HT-29 (cell line): ENCODE measurements around the gene LYSMD4. TPM values are rescaled to one million over a fixed set of nuclear protein-coding genes. Genes with fewer than 3 reads are reported as not detected.

Experiments
- DNase-seq: peaks from one replicate; pipeline ENCODE4 v3.0.0-alpha.2; 2015; ENCODE audit warnings: low spot score
- small RNA-seq: library from RNA; depleted of rRNA; stranded (forward); fragments of <200 nt; gene quantifications from one replicate; pipeline ENCODE3, GENCODE V24; 2014
- total RNA-seq: library from RNA; depleted of rRNA; stranded (reverse); fragments of >200 nt; shearing (Covaris generic); gene quantifications from 2 replicates; pipeline ENCODE4 v1.2.3, GENCODE V29; 2014; rRNA removed

The LYSMD4 gene
- total RNA-seq, 1 experiment from 2014 or later = 21.0 TPM

DNA sequence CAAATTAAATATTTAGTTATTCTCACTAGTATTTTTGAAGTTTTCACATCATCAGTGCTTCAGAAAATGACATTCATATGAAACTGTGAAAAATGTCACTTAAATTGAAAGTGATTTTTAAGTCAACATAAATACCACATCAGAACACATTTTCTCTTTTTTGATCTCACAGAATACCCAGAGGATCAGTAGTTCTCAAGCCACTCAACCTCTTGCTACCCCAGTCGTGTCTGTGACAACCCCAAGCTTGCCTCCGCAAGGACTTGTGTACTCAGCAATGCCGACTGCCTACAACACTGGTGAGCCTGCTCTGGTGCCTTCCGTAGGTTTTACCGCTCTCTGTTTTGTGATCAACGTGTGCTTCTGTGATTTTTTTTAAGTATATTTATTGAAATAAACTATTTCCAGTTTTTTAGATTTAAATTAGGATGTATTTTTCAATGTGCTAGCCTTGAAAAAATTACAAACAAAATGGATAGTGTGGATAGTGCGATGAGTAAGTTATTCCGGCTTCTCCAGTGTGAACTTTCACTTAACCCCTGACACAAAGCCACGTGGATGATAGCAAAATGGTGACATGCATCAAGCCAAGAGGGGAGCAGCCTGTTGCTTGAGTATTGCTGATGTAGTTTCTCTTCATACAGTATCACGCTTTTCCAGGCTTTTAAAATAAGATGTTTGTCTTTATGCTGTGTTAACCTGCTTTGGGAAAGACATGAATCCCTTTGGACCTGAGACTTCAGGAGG is 26.5 kb downstream of the LYSMD4 start:
- no peak for DNase-seq

DNA sequence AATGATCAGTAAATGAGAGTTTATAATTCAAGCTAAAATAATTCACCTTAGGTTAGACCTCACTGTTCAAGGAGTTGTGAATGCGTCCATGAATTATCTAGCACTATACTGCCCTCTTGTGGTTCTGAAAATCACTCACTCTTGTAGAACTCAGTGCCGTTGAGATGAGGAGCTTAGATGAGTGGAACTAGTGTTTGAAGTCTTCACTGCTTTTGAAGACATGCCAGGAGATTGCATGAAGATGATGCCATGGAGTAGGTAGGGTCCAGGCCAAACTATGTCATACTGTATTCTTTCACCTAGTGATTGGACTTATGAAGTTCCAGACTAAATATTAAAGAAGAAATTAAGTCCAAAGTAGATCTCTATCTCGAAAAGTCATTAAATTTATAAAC is 28.8 kb downstream of the LYSMD4 start:
- peak; percentile 96 for DNase-seq

DNA sequence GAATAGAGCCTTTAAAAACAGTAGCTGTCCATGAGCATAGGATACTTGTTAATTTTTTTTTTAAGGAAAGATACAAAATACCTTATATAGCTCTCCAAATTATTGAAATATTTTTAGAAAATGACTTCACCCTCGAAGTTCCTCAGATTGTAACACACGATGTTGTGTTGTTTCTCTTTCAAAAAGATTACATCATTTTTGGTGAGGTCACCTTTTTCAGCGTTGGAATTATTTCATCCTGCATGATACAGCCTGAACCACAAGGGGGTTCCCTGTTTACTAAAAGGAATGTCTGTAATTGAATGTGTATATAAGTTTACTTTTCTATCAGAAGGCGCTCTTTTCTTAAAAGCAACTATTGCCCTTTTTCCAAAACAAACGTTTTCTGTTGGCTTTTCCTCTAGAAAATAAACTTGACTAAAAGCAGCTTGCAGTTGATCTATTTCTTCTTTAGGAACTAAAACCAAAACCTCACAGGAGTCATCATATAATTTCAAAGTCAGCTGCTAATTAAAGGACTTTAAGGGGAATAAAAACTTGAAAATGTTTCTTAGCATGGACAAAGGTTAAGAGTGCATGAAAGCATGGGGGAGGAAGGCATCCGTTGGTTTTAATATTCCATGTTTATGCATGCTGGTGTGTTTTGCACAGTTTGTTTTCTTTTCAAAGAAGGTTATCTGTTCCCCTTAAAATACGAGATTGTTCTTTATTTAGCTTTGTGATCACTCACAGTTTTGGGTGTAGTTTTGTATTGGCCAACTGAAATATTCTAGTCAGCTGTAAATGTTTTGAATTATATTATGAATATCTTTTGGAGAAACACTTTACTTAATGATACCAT is 29.4 kb downstream of the LYSMD4 start:
- DNase-seq = peak; percentile 59

DNA sequence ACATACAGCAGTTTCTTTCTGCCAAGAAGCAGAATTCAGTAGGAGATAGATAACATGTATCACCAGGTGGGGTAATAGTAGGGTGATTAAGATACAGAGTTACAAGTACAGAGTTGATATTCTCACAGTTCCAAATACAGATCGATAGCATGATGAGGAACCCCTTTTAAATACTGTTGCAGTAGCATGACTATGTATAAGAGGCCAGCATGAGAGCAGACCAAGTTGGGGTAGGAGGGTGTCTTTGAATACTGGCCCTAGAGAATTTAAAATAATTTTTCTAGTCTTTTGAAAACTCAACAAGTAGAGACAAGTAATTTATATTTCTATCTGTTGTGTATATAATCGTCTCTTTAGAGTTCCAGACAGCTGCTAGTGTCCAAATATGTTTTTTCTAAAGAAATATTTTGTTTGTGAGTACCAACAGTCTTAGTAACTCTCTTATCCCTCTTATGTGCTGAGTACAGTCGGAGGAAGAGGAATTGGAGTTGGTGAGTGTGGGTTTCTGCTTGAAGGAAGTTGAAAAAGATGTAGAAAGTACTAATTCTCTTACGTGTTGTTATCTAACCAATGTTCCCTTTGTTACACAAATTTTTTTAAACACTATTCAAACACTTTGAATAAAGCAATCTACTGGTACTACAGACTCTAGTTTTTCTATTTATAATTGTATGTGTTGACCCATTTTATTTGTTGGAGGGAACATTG is 30.2 kb downstream of the LYSMD4 start:
- no peak for DNase-seq

DNA sequence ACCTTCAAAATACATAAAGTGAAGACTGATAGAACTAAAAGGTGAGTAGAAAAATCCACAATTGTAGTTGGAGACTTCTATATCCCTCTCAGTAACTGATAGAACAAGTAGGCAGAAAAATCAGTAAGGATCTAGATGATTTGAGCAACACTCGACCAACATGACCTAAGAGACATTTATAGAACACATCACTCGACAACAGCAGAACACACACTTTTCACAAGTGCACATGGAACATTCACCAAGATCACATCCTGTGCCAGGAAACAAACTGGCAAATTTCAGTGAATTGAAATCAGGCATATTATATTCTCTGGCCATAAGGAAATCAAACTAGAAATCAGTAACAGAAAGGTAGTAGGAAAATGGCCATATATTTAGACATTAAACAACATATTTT is 37.1 kb downstream of the LYSMD4 start:
- no peak for DNase-seq

DNA sequence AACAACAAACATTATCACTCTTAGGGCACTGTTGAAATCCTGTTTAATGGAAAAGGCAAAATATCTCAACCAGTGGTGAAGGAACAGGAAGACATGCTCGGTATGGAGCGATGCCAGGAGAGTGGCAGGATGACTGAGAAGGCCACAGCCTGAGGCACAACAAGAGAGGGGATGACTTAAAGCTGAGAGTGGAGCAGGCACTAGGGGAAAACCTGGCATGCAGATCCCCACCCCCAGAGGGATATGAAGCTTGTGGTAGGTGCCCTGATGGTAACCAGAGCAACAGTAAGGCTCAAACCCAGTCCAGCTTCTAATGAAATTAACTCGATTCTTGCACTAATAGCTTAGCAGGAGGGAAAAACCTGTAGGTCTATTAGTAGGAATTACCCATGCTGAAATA is 40.4 kb downstream of the LYSMD4 start:
- DNase-seq = no peak

DNA sequence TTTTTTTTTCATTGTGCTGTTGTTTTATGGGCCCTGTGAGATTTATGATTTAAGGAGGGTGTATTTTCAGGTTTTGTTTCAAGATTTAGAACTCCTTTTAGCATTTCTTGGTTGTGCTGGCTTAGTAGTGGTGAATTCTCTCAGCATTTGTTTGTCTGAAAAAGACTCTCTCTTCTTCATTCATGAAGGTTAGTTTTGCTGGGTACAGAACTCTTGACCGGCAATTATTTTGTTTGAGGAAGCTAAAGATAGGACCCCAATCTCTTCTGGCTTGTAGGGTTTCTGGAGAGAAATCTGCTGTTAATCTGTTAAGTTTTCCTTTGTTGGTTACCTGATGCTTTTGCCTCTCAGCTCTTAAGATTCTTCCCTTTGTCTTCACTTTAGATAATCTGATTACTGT is 46.9 kb downstream of the LYSMD4 start:
- no peak for DNase-seq

DNA sequence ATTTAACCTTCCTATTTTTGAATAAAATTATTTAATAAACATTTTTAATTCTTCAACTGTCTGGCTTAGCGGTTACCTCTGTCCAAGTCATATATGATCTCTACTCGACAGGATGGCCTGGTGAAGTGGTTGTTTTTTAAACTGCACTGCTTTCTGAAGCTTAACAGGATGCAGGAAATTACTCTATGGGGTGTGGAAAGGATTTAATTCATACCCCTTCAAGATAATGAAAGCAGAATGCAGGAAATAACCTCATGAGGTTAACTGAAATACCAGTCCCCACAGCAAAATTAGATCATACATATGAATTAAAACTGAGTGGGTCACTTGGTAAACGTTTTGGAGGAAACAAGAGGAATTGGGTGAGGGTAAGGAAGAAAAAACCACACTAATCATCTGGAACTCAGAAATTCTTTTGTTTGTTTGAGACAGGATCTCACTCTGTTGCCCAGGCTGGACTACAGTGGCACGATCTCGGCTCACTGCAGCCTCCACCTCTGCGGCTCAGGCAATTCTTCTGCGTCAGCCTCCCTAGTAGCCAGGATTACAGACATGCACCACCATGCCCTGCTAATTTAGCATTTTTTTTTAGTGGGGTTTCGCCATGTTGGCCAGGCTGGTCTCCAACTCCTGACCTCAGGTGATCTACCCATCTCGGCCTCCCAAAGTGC is 50.1 kb downstream of the LYSMD4 start:
- no peak for DNase-seq

DNA sequence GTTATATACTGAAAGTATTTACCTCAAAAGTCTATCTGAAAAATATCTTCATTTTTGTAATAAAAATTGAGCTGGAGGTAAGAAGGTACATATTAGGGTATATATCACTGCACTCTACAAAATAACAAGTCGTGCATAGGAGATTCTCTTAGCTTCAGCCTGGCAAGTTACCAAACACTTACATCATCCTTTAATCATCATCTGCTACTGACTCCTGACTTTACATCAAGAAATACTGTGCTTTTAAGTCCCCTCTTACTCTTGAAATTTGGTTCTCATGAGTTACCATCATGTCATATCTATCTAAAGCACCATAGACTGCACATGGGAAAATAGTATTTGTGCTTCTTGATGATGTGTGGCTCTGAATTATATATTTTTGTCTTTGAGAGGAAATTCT is 50.8 kb downstream of the LYSMD4 start:
- no peak for DNase-seq

DNA sequence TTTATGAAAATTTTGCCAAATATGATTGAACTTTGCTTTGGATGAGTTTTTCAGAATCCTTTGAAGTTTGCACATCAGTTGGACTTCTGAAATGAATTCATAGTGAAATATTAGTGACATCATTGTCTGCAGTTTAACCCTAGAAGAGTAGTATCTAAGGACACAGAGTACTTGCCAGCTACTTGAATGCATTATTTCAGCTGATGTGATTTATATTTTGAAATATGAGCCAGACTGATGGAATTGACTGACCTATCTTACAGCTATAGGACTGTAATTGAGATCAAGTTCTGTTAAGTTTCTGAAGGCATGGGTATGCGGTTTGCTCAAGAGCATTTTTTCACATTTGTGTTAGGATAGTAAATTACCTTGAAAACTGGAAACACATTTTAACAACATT is 51.2 kb downstream of the LYSMD4 start:
- DNase-seq = no peak

DNA sequence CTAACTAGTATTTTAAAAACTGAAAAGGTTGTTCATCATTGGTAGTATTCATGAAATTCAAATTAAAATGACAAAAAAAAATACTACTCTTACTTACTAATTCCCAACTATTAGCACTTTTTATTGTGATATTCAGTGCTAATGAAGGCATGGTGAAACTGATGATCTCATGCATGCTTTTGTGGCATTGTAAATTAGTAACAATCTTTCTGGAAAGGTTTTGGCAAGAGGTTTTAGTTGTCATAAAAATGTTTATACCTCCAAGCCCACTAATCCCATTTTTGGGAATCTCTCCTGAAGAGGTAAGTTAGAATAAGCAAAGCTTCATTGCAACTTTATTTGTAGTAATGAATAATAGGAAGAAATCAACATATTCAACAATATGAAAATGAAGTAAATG is 53.0 kb downstream of the LYSMD4 start:
- DNase-seq = no peak

DNA sequence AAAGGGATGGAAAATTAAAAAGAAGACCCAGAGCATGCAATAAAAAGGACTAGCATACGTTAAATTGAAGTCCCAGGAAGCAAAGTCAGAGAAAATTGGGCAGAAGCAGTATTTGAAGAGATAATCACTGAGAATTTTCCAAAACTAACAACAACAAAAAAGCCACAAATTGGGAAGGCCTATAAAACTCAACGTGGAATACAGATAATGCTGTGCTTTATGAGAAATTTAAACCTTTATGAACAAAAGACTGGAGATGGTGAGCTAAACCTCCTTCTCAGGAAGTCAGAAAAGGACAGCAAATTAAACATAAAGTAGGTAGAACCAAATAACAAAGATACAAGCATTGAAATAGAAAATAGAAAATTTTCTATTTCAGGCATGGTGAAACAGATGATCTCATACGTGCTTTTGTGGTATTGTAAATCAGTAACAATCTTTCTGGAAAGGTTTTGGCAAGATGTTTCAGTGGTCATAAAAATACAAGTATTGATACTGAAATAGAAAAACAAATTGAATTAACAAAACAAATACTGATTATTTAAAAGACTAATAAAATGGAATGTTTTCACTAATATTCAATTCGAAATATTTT is 55.6 kb downstream of the LYSMD4 start:
- no peak for DNase-seq

Small RNA genes within 50 kb of the gene (small RNA-seq; reads per million reads assigned to genes)
- not detected for gene RF00019

Other genes with a start within 250 kb of the LYSMD4 start
- 12.3 and 22.3 TPM in 2 replicates for gene MEF2A, start 167.5 kb downstream of the LYSMD4 start, total RNA-seq